Measurements from ENCODE around the gene FBXW8. TPM values are rescaled to one million over a fixed set of nuclear protein-coding genes. Genes with fewer than 3 reads are reported as not detected.
"Not testable (repeated sequence)": the region's sequence is repeated elsewhere in the genome, so short reads cannot be mapped to it uniquely, and the experiment has no call there.

FBXW8 gene
- total RNA-seq, 2 experiments from 2014 or later, result 7.0 to 8.5 TPM

GRCh38 chr12:117051380-117051779, 140.6 kb downstream of the FBXW8 start:
- H3K9me3 Mint-ChIP-seq, result no peaks in the 10 kb centered on the region
- DNase-seq, result no peak
- H3K27me3 Mint-ChIP-seq, result no peaks in the 10 kb centered on the region
- TF ChIP-seq, protein P1, sequence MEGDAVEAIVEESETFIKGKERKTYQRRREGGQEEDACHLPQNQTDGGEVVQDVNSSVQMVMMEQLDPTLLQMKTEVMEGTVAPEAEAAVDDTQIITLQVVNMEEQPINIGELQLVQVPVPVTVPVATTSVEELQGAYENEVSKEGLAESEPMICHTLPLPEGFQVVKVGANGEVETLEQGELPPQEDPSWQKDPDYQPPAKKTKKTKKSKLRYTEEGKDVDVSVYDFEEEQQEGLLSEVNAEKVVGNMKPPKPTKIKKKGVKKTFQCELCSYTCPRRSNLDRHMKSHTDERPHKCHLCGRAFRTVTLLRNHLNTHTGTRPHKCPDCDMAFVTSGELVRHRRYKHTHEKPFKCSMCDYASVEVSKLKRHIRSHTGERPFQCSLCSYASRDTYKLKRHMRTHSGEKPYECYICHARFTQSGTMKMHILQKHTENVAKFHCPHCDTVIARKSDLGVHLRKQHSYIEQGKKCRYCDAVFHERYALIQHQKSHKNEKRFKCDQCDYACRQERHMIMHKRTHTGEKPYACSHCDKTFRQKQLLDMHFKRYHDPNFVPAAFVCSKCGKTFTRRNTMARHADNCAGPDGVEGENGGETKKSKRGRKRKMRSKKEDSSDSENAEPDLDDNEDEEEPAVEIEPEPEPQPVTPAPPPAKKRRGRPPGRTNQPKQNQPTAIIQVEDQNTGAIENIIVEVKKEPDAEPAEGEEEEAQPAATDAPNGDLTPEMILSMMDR (IDR thresholded peaks at IDR 0.05), result no peak
- H3K4me3 Mint-ChIP-seq, result no peak overlapping the region
- CTCF ChIA-PET, result no interaction called here
- POLR2A ChIA-PET, result no interaction called here
- intact Hi-C loops (cut with micrococcal nuclease), result no loop called here
- ATAC-seq, result no peak
- peaks cover 3% of the 10 kb centered on the region for H3K4me1 Mint-ChIP-seq (ENCODE audit: low read depth)
- no peak overlapping the region for H3K27ac Mint-ChIP-seq
- no peaks in the 10 kb centered on the region for H3K36me3 Mint-ChIP-seq (ENCODE audit: low read depth)

DNA sequence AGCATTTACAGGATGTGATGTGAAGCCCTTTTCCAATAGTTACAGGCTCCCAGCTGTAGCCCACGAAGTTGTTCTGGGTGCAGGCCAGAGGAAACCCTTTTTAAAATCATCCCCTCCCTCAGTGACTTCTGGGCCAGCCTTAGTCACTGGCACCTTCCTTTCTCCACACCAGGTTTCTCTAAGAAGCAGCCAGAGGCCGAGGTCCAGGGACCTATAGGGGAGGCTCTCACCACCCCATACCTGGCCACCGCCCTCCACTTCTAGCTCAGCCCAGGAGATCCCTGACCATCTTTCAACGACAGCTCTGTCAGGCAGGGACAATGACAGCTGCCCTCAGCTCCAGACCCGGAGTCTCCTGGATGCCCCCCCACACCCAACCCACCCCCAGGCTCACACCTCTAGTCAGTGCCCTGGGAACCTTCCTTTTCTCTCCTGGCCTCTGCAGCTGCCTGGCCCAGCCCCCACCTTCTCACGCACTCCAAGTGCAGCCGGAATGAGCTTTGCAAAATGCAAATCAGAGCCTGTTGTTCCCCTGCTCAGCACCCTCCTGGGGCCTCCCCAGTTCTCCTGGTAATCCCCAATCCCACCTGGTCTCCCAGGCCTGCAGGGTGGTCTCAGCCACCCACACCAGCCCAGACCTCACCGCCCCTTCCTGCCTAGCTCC, 141.8 kb downstream of the FBXW8 start:
- no peak overlapping the region for H3K27ac Mint-ChIP-seq
- H3K4me3 Mint-ChIP-seq, result no peak overlapping the region
- no peaks in the 10 kb centered on the region for H3K27me3 Mint-ChIP-seq
- CTCF ChIA-PET, result interaction anchor here (0.6 kb wide), 1 partner anchor 1286 kb away, joined by 3 read pairs; no protein-coding TSS in a partner anchor
- intact Hi-C loops (cut with micrococcal nuclease), result no loop called here
- POLR2A ChIA-PET, result no interaction called here
- DNase-seq (no peak), ATAC-seq (no peak)
- no peaks in the 10 kb centered on the region for H3K9me3 Mint-ChIP-seq
- TF ChIP-seq, protein P1 (IDR thresholded peaks at IDR 0.05), result no peak
- peaks cover 3% of the 10 kb centered on the region for H3K4me1 Mint-ChIP-seq (ENCODE audit: low read depth)
- H3K36me3 Mint-ChIP-seq (ENCODE audit: low read depth), result no peaks in the 10 kb centered on the region

DNA sequence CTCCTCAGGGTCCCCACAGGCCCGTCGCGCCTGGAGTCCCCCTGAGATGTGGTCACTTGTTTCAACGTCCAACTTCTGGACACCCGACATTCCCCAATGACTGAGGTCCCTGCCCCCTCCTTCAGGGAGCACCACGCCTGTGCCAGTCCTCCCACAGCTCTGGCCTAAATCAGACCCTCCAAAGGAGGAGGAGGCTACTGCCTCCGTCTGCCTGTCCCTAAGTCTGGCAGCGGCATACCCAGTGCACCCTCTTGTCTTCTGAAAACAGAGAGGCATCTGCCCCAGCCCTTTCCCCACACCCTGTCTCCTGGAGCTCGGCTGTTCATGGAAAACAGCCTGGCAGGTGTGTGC, 142.3 kb downstream of the FBXW8 start:
- Mint-ChIP-seq H3K27ac (no peak overlapping the region), H3K9me3 (no peaks in the 10 kb centered on the region), H3K4me1 (ENCODE audit: low read depth) (peaks cover 3% of the 10 kb centered on the region), H3K36me3 (ENCODE audit: low read depth) (no peaks in the 10 kb centered on the region), H3K4me3 (no peak overlapping the region), H3K27me3 (no peaks in the 10 kb centered on the region)
- DNase-seq, result no peak
- ATAC-seq, result no peak
- POLR2A ChIA-PET, result no interaction called here
- TF ChIP-seq, protein P1 (IDR thresholded peaks at IDR 0.05), result no peak
- CTCF ChIA-PET, result interaction anchor here (0.6 kb wide), 1 partner anchor 1286 kb away, joined by 3 read pairs; no protein-coding TSS in a partner anchor
- intact Hi-C loops (cut with micrococcal nuclease), result no loop called here

- ATAC-seq, result no peak
- intact Hi-C loops (cut with micrococcal nuclease), result no loop called here
- H3K4me3 Mint-ChIP-seq, result no peak overlapping the region
- ChIA-PET POLR2A (no interaction called here), CTCF (no interaction called here)
- H3K27me3 Mint-ChIP-seq, result no peaks in the 10 kb centered on the region
- no peak overlapping the region for H3K27ac Mint-ChIP-seq
- DNase-seq, result no peak
- H3K4me1 Mint-ChIP-seq (ENCODE audit: low read depth), result peaks cover 3% of the 10 kb centered on the region
- H3K9me3 Mint-ChIP-seq, result no peaks in the 10 kb centered on the region
- TF ChIP-seq, protein P1 (IDR thresholded peaks at IDR 0.05), result no peak
- H3K36me3 Mint-ChIP-seq (ENCODE audit: low read depth), result no peaks in the 10 kb centered on the region
Measured at GRCh38 chr12:117053597-117054201, 142.9 kb downstream of the FBXW8 start.

DNA sequence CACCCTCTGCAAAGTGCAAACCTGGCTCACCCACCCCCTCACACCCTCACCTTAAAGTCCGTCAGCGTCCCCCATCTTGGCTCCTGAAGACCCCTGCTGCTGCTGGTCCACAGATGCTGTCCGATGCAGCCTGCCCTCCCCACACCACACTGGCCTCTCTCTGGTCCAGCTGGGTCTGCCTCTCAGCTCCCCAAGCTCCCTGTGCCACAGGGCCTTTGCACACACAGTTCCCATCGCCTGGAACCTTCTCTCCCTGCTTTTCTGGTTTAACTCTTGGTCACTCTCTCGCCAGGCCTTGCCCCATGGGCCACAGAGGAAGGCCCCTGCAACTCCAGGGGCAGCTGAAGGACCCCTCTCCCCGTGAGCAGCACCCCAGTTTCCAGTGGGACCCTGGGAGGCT, 143.5 kb downstream of the FBXW8 start:
- no peak overlapping the region for H3K4me3 Mint-ChIP-seq
- no peaks in the 10 kb centered on the region for H3K9me3 Mint-ChIP-seq
- no peaks in the 10 kb centered on the region for H3K36me3 Mint-ChIP-seq (ENCODE audit: low read depth)
- no peak overlapping the region for H3K27ac Mint-ChIP-seq
- DNase-seq (no peak), ATAC-seq (no peak)
- H3K4me1 Mint-ChIP-seq (ENCODE audit: low read depth), result peaks cover 3% of the 10 kb centered on the region
- no peaks in the 10 kb centered on the region for H3K27me3 Mint-ChIP-seq
- TF ChIP-seq, protein P1 (IDR thresholded peaks at IDR 0.05), result no peak
- ChIA-PET POLR2A (no interaction called here), CTCF (no interaction called here)
- intact Hi-C loops (cut with micrococcal nuclease), result no loop called here

- H3K4me1 Mint-ChIP-seq (ENCODE audit: low read depth); H3K4me3 Mint-ChIP-seq; H3K36me3 Mint-ChIP-seq (ENCODE audit: low read depth); CTCF ChIA-PET; ATAC-seq; H3K27me3 Mint-ChIP-seq; intact Hi-C loops (cut with micrococcal nuclease); DNase-seq; H3K27ac Mint-ChIP-seq; POLR2A ChIA-PET; H3K9me3 Mint-ChIP-seq: not testable (repeated sequence)
Measured at GRCh38 chr12:117057626-117058025, 146.9 kb downstream of the FBXW8 start.
